Measurements from ENCODE around the gene TTR.

DNA sequence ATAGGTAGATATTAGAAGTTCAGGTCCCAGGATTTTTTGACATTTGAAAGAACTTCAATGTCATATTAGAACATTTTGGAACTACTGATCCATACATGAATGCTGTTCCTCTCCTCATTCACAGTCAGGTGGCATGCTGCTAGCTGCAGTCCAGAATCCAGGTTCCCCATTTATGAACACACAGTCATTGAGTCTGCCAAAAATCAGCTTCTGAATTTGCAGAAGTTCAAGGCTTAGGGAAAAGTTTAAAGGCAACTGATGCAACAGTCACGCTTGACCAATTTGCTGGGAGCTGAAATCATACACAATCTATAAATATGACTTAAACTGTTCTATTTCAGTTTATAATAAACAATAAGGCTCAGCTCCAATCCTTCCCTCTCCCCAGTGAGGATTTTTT is 17.3 kb upstream of the TTR start:
- TF ChIP-seq, protein P1, sequence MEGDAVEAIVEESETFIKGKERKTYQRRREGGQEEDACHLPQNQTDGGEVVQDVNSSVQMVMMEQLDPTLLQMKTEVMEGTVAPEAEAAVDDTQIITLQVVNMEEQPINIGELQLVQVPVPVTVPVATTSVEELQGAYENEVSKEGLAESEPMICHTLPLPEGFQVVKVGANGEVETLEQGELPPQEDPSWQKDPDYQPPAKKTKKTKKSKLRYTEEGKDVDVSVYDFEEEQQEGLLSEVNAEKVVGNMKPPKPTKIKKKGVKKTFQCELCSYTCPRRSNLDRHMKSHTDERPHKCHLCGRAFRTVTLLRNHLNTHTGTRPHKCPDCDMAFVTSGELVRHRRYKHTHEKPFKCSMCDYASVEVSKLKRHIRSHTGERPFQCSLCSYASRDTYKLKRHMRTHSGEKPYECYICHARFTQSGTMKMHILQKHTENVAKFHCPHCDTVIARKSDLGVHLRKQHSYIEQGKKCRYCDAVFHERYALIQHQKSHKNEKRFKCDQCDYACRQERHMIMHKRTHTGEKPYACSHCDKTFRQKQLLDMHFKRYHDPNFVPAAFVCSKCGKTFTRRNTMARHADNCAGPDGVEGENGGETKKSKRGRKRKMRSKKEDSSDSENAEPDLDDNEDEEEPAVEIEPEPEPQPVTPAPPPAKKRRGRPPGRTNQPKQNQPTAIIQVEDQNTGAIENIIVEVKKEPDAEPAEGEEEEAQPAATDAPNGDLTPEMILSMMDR (conservative IDR thresholded peaks at IDR 0.05 in 1 of 2, IDR thresholded peaks at IDR 0.05 in 1 of 2; ENCODE audit: low read depth in 1 of 2, low read length in 2 of 2) = no peak
- no peak for TF ChIP-seq EZH2 (IDR thresholded peaks at IDR 0.05; ENCODE audit: low read length, missing control alignments)
